Measurements from ENCODE around the gene DNASE1L1. TPM values are rescaled to one million over a fixed set of nuclear protein-coding genes. Genes with fewer than 3 reads are reported as not detected.

DNASE1L1 gene
- total RNA-seq, 1 donor from 2014 or later, result 56.3 TPM

GRCh38 chrX:154450312-154450711, 41.3 kb upstream of the DNASE1L1 start:
- Histone ChIP-seq H3K27me3 (ENCODE audit: low read depth) (no peaks in the 10 kb centered on the region), H3K4me1 (peaks cover 6% of the 10 kb centered on the region), H3K36me3 (peaks cover 32% of the 10 kb centered on the region), H3K27ac (replicated peaks) (no peak overlapping the region), H3K4me3 (no peak overlapping the region), H3K9me3 (replicated peaks) (no peaks in the 10 kb centered on the region)
- intact Hi-C loops (cut with micrococcal nuclease), result no loop called here
- TF ChIP-seq, protein P1, sequence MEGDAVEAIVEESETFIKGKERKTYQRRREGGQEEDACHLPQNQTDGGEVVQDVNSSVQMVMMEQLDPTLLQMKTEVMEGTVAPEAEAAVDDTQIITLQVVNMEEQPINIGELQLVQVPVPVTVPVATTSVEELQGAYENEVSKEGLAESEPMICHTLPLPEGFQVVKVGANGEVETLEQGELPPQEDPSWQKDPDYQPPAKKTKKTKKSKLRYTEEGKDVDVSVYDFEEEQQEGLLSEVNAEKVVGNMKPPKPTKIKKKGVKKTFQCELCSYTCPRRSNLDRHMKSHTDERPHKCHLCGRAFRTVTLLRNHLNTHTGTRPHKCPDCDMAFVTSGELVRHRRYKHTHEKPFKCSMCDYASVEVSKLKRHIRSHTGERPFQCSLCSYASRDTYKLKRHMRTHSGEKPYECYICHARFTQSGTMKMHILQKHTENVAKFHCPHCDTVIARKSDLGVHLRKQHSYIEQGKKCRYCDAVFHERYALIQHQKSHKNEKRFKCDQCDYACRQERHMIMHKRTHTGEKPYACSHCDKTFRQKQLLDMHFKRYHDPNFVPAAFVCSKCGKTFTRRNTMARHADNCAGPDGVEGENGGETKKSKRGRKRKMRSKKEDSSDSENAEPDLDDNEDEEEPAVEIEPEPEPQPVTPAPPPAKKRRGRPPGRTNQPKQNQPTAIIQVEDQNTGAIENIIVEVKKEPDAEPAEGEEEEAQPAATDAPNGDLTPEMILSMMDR (IDR thresholded peaks at IDR 0.05; ENCODE audit: borderline replicate concordance), result no peak
- DNase-seq, result no peak

DNA sequence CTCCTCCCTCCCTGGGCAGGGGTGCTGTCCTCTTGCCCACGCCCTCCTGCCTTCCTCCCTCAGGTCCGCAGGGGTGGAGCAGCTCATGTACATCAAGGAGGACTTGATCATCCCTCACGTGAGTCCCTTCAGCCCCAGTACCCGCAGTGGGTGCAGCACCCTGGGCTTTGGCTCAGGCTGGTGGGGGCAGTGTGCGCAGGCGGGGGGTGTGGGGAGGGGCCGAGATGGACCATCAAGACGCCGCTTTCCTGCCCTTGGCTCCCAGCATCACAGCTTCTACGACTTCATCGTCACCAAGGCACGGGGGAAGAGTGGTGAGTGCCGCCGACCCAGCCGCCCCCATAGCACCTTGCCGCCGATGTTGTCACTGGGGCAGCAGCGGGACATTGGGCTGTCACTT, 40.6 kb upstream of the DNASE1L1 start:
- Histone ChIP-seq H3K4me1 (peaks cover 13% of the 10 kb centered on the region), H3K27ac (replicated peaks) (no peak overlapping the region), H3K27me3 (ENCODE audit: low read depth) (no peaks in the 10 kb centered on the region), H3K9me3 (replicated peaks) (no peaks in the 10 kb centered on the region), H3K4me3 (no peak overlapping the region), H3K36me3 (peaks cover 32% of the 10 kb centered on the region)
- no peak for DNase-seq
- intact Hi-C loops (cut with micrococcal nuclease), result no loop called here
- TF ChIP-seq, protein P1 (IDR thresholded peaks at IDR 0.05; ENCODE audit: borderline replicate concordance), result no peak

DNA sequence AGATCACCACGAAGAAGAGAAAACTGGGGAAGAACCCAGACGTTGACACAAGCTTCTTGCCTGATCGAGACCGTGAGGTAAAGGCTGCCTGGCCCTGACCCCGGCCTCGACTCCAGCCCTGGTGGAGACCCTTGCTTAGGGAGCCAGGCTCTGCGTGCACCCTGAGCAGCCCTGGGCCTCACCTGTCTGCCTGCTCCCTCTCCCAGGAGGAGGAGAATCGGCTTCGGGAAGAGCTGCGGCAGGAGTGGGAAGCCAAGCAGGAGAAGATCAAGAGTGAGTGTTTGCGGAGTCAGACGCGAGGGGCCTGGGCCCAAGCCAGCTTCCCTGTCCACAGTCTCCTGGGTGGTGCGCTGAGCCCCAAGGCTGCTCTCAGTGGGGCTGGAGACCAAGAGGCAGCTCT, 39.4 kb upstream of the DNASE1L1 start:
- peaks cover 32% of the 10 kb centered on the region for H3K36me3 ChIP-seq
- no peak overlapping the region for H3K27ac ChIP-seq (replicated peaks)
- intact Hi-C loops (cut with micrococcal nuclease), result no loop called here
- no peaks in the 10 kb centered on the region for H3K27me3 ChIP-seq (ENCODE audit: low read depth)
- H3K9me3 ChIP-seq (replicated peaks), result no peaks in the 10 kb centered on the region
- TF ChIP-seq, protein P1 (IDR thresholded peaks at IDR 0.05; ENCODE audit: borderline replicate concordance), result no peak
- H3K4me3 ChIP-seq, result no peak overlapping the region
- no peak for DNase-seq
- peaks cover 20% of the 10 kb centered on the region for H3K4me1 ChIP-seq

GRCh38 chrX:154446430-154446829, 37.4 kb upstream of the DNASE1L1 start:
- TF ChIP-seq, protein P1 (IDR thresholded peaks at IDR 0.05; ENCODE audit: borderline replicate concordance), result no peak
- intact Hi-C loops (cut with micrococcal nuclease), result no loop called here
- Histone ChIP-seq H3K36me3 (peaks cover 44% of the 10 kb centered on the region), H3K4me1 (peaks cover 22% of the 10 kb centered on the region), H3K27ac (replicated peaks) (no peak overlapping the region), H3K27me3 (ENCODE audit: low read depth) (no peaks in the 10 kb centered on the region), H3K9me3 (replicated peaks) (no peaks in the 10 kb centered on the region), H3K4me3 (no peak overlapping the region)
- no peak for DNase-seq

DNA sequence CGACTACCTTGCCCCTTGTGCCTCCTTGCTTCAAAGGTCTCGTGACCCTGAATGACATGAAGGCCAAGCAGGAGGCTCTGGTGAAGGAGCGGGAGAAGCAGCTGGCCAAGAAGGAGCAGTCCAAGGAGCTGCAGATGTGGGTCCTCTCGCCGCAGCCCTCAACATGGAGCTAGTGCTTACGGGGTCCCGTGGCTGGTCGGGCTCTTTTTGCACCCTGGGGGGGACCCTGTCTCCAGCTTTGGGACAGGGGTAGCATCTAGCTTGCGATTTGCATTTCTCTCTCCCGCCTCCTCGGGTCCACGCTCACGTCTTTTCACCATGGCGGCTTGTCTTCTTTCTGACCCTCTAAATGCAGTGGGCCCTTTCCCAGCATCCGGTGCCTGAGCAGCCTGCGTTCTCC, 36.7 kb upstream of the DNASE1L1 start:
- no peak for DNase-seq
- peaks cover 48% of the 10 kb centered on the region for H3K36me3 ChIP-seq
- intact Hi-C loops (cut with micrococcal nuclease), result no loop called here

More for the DNA sequence above, 36.7 kb upstream of the DNASE1L1 start:
- TF ChIP-seq, protein P1 (IDR thresholded peaks at IDR 0.05; ENCODE audit: borderline replicate concordance), result no peak
- H3K27me3 ChIP-seq (ENCODE audit: low read depth), result no peaks in the 10 kb centered on the region
- H3K27ac ChIP-seq (replicated peaks), result no peak overlapping the region
- no peak overlapping the region for H3K4me3 ChIP-seq
- peaks cover 22% of the 10 kb centered on the region for H3K4me1 ChIP-seq
- no peaks in the 10 kb centered on the region for H3K9me3 ChIP-seq (replicated peaks)
